ENCODE measurements around the gene AAGAB.

- TF ChIP-seq CTCF (IDR thresholded peaks at IDR 0.05): no peak
- no peak for TF ChIP-seq POLR2A (IDR thresholded peaks at IDR 0.05)
Measured at GRCh38 chr15:67242708-67243111, 11.8 kb downstream of the AAGAB start.
